TTC549 (cell line): ENCODE data around the gene MYL7.
"Not testable (repeated sequence)": the region's sequence is repeated elsewhere in the genome, so short reads cannot be mapped to it uniquely, and the experiment has no call there.

ENCODE experiments used
- FAIRE-seq: peaks from 2 replicates; lab custom pipeline; 2012; peaks lifted over from hg19 to GRCh38; lab: Jason Lieb, UNC

The MYL7 gene

DNA sequence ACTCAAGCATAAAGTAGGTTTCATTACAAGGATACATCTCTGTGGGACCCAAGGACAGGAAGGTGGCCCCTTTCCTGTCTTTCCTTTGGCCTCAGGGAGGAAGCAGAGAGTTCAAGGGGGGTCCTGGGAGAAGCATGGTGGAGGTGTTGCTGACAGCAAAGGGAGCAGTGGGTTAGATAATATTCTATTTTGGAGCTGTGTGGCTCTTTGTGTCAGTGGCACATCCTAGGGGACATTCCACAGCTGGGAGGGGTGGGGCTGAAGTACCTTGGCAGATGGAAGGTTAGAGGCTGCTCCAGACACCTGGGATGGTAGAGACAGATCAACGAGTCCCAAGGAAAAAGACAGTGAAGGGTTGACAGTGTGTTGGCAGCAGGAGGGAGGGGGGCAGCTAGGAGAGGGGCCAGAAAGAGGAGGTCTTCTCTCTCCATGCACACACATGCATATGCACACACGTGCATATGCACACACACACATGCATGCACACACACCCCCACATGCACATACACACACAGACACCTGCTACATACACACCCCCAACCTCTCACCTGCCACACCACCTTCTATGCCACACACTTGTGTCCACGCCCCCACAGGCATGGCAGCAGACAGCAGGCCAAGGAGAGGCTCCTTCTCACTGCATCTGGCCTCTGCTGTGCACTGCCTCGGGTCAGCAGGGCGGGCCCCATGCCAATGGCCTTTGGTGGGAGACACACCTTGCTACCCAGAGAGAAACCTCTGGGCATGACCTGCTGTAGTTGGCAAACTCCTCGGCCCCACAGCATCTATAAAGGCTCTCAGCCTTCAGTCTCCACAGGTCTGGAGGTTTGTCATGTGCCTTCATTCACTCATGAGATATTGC, 12.2 kb downstream of the MYL7 start:
- no peak for FAIRE-seq

DNA sequence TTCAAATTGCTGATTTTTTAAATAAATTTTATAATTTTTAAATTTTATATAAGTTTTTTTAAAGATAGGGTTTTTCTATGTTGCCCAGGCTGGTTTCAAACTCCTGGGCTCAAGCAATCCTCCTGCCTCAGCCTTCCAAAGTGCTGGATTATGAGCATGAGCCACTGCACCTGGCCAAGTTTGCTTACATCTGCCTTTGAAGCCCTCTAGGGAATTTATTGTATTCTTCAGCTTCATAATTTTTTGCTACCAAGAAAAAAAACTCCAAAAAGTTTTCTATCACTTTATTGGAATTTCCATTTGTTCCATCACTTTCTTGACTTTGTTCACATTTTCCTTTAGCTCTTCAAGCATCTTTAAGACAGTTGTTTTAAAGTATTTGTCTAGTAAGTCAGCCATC, 14.0 kb downstream of the MYL7 start:
- FAIRE-seq, result no peak

DNA sequence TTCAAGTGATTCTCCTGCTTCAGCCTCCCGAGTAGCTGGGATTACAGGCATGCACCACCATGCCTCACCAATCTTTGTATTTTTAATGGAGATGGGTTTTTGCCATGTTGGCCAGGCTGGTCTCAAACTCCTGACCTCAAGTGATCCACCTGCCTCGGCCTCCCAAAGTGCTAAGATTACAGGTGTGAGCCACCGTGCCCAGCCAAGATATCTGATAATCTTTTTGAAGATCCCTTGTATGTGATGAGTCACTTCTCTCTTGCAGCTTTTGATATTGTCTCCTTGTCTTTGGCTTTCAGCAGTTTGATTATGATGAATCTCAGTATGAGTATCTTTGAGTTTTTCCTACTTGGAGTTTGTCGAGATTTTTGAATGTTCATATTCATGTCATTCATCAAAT, 14.6 kb downstream of the MYL7 start:
- not testable (repeated sequence) for FAIRE-seq

GRCh38 chr7:44124822-44125202, 16.3 kb downstream of the MYL7 start:
- no peak for FAIRE-seq

DNA sequence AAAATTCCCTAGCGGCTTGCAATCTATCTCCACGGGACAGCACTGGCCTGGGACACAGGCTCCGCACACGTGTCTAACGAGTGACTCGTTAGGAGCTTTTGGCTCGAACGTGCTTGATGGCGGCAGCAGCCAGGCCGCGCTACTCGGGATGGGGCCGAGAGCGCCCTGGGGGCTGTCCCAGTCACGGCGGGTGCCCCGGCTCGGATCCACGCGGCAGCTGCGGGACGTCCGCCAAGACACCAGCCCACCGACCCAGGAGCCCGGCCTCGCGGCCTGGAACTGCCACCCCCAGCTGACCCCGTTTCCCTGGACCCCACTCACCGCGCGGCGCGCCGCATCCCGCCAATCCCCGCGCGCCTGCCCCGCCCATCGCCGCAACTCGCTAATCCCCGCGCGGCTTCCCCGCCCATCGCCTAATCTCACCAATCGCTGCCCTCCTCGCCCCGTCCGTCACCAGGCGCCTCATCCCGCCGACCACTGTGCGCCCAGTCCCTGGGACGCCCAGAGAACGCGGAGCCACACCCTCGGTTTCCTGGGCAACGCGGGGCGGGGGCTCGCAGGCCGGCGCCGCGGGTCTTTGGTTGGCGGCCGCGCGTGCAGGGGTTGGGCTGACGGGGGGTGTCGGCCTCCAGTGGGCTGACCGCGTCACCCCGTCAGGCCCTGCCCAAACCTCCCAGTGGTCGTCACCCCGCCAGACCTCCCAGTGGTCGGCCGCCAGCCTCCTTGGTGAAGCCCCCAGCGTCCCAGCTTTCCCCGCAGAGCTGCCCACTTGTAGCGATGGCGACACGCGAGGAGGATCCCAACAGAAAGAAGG, 17.7 kb downstream of the MYL7 start, which contains the start of gene POLD2:
TSS of gene POLD2 (minus strand) at position 359 of the 814 bp plus-strand sequence. CDS start 1,495 bp downstream, outside the sequence.
- FAIRE-seq, result peak; percentile 48

- FAIRE-seq, result no peak
Measured at GRCh38 chr7:44122529-44122928, 18.6 kb downstream of the MYL7 start.

DNA sequence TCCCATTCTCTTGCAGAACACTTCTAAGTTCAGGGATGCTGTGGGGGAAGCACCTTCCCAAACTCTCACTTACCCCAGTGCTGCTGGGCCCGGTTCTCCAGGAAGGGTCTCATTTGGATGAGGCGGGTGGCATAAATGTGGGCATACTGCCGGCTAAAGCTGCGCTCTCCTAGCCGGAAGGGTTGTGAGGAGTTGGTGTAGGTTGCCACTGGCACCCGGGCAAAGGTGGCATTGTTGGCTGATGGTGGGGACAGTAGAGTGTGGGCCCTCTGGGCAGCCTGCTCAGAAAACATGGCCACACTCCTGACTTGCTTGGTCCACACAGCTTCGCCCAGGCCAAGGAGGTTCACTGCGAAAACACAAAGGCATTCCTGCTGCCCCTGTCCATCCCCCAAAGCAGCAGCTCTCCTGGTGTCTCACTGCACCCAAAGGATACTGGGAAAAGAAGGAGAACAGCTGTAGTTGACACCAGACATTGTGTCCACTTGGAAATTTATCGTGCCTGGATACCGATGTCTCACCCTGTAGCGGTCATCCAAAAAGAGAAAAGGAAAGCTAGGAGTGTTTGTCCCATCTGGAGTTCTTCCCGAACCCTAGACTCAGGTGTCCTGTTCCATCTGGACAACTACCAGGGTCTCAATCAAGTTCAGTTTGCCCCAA, 19.2 kb downstream of the MYL7 start:
- FAIRE-seq, result no peak

GRCh38 chr7:44120395-44120794, 20.7 kb downstream of the MYL7 start:
- FAIRE-seq, result no peak

DNA sequence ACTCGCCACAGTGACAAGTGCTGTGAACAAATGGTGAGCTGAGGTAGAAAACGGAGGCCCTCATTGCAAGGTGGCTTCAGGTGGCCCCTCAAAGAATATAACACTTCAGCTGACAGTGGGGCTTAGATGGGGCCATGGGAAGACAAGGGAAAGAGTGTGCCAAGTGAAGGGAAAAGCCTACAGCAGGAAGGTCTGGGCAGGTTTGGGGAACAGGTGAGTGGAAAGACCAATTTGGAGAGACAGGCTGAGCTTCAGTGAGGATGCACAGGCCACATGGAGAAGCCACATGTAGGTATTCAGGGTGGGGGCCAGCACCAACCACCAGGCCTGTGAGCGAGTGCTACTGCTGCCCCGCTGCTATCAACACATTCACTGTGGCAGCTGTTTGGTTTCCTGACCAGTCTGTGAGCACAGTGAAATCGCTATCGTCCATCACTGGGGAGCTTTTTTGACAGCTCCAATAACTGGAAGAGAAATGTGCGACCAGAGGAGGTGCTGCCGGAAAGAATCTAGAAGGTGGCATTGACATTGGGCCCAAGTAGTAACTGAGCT, 21.2 kb downstream of the MYL7 start:
- no peak for FAIRE-seq

DNA sequence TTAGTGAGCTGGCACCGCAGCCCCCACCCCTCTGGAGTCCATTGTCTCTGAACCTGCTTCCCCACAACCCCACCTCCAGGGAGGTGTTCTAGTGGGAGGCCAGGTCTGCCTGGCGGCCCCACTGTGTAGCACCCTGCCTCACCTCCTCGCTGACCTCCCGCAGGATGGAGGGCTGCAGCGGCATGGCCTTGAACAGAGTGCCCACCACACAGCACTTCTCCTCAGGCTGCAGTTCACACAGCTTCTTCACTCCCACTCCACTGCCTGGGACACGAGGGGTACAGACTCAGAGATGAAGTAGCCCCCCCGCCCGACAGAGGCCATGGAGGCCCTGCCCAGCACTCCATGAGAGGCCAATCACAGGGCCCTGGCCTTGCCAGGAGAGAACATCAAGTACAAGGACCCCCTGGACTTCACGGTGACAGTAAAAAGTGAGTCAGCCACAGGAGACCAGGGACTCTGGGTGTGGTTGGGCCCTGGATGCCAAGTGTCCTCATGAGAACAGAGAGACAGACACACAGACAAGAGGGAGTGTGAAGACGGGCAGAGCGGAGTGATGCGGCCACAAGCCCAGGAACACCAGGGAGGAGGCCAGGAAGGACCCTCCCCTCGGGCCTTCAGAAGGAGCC, 23.2 kb downstream of the MYL7 start:
- no peak for FAIRE-seq

DNA sequence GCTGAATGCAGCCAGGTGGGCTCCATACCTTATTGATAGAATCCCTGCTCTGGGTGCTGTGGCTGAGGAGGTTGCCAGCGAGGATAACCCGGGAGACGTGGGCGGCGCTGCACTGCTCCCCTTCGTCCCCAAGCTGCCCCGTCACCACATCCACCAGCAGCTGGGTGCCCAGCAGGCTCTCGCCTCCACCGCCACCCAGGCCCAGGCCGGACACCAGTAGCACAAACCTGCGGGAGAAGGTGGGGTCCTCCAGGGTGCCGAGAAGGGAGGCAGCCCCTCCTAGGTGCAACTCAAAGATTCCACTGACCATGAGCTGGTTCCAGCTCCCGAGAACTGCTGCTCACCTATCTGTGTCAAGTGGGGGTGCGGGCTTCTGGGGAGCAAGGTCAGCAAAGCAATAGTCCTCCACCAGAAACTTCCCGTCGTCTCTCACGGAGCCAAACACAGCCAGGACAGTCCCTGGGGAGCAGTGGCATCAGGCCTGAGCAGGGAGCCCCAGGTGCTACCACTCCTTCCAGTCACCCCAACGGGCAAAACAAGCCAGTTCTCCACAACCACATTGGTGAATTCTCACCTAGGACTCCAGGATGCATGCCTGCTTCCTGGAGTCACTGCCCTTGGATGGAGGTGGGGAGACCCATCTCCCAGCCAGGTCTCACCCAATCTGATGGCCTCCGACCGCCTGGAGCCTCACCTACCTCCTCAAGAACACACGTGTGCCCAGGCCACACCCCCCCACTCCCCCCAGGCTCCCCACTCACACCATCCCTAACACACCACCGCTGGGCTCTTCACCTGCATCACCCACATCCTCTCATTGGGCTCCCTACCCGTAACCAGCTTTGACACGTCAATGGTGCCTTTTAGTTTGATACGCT, 24.1 kb downstream of the MYL7 start:
- no peak for FAIRE-seq

GRCh38 chr7:44116087-44116788, 24.9 kb downstream of the MYL7 start:
- FAIRE-seq, result no peak

- no peak for FAIRE-seq
Measured at GRCh38 chr7:44114586-44115310, 26.4 kb downstream of the MYL7 start.

DNA sequence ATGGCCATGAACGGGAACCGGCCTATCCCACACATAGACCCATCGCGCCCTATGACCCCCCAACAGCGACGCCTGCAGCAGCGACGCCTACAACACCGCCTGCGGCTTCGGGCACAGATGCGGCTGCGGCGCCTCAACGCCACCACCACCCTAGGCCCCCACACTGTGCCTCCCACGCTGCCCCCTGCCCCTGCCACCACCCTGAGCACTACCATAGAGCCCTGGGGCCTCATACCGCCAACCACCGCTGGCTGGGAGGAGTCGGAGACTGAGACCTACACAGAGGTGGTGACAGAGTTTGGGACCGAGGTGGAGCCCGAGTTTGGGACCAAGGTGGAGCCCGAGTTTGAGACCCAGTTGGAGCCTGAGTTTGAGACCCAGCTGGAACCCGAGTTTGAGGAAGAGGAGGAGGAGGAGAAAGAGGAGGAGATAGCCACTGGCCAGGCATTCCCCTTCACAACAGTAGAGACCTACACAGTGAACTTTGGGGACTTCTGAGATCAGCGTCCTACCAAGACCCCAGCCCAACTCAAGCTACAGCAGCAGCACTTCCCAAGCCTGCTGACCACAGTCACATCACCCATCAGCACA, 27.3 kb downstream of the MYL7 start:
- FAIRE-seq, result no peak

- no peak for FAIRE-seq
Measured at GRCh38 chr7:44112997-44113763, 28.0 kb downstream of the MYL7 start.

GRCh38 chr7:44112231-44112996, 28.7 kb downstream of the MYL7 start:
- no peak for FAIRE-seq

- no peak for FAIRE-seq
Measured at GRCh38 chr7:44111761-44112160, 29.4 kb downstream of the MYL7 start.
